GF-D8 (cell line): ENCODE results near the gene FANCE.
A peak's percentile ranks its signal among the peaks of the same experiment; 100 is the strongest.

Experiments
- DNase-seq: peaks from one replicate; lab custom pipeline; 2025; lab: John Stamatoyannopoulos, UW

FANCE gene

DNA sequence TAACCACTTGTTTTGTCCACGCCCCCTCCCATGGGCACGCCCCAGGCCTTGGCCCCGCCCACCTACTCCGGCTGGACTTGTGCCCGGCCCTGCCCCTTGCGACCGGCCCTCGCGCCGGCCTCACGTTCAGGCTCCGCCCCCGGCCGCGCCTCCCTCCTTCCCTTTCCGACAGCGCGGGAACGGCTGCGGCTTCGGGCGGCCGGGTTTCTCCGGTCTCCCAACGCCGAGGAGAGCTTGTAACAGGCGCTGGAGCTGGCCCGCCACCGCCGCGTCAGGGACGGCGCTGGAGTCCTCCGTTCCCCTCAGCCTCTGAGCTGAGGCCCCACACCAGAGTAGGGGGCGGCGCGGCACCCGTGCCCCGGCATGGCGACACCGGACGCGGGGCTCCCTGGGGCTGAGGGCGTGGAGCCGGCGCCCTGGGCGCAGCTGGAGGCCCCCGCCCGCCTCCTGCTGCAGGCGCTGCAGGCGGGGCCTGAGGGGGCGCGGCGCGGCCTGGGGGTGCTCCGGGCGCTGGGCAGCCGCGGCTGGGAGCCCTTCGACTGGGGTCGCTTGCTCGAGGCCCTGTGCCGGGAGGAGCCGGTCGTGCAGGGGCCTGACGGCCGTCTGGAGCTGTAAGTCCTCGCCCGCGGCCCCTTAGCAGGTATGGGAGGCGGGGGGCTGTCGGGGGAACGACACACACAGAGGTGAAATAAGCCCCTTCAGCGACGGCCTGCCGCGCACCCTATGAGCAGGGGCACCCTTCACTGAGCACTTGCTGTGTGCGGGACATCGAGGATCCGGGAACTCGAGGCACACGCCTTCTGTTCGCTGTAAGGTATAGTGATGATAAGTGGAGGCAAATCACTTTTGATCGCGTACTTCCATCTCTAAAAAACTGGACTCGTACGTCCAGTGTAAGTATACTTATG is at the start of gene FANCE:
Gene FANCE (plus strand): TSS at position 156 of the 908 bp plus-strand sequence. CDS start 208 bp downstream, at position 364.
- DNase-seq, result peak; percentile 42

- DNase-seq, result no peak
Measured at GRCh38 chr6:35402856-35403191, 49.3 kb upstream of the FANCE start.

DNA sequence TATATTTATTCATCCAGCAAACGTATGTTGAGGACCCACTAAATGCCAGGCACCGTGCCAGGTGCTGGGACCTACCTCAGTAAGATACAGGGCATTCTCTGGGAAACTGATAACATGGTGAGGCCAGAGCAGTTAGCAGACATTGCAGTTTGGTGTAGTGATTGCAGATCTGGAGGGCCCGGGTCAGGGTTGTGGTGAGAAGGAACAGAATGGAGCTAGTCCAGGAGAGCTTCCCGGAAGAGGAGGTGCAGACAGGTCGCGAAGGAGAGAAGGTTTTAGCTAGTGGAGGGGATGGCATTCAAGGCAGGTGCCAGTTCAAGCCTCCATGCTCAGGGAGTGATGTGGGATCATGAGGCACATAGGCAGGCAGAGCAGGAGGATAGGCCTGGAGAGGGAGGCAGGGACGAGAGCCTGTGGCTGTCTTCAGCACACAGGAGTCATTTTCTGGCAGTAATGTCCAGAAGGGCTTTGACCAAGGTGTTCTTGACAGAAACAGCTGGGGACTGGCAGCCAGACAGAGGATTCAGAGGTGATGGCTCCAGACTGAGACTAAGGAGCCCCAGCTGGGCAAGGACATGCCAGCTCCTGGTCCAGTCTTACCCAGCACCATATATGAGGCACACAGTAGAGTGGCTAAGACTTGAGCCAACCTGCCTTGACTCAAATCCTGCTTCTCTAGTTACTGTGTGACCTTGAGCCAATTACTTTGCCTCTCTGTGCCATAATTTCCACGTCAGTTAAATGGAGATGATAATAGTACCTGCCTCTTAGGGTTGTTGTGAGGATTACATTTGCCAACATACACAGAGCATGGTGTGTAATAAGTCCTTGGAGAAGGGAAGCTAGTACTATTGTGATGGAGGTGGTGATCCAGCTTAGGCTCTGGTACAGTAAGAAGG is 48.3 kb upstream of the FANCE start:
- DNase-seq, result no peak

DNA sequence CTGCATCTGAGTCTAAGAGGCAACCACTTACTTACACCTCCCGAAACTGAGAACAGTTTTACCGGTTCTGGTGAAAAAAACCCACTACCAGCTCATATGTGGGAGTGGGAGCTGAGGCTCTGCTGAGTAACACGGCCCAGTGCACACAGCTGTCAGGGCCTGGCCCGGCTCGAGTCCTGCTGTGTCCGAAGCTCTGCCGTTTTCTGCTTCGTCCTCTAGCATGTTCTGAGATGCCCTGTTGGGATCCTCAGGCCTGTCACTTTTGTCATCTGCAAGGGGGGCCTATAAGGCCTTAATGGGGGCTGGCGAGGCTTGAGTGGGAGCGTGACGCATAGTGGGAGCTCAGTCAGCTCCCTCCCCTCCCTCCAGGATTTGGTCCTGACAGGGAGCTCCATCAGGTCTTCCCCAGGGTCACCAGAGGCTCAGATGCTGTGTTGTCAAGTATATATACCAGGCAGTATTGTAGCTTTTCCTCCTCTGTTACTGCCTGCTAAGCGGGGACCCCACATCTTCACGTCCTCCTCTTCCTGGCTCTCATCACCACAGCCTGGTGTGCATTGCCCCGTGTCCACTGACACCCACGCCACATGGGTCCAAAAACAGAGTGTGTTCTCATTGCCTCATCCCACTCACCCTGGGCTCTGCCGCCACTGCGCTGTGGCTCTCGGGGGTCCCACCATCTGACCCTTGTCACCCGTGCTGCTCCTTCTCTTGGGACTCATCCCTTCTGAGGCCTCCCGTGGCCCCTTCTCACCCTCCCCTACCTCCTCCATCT is 45.2 kb upstream of the FANCE start:
- DNase-seq, result no peak

- no peak for DNase-seq
Measured at GRCh38 chr6:35409245-35409644, 42.9 kb upstream of the FANCE start.

DNA sequence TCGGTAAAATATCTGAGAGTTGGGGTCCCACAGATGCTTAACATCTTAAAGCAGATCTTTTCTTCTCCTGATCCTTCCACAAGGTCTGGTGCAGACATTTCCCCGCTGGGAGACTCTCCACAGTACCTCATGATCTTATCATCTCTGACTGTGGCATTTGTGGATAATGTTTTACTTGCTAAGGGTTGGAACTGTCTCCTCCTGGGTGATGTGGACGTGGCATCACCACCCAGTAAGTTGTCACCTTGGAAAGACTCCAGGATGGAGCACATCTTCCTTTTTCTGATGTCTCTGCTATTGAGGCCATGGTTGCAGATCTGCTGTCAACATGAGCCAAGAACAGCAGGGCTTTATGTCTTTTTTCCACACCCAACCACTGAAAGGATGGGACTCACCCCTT is 42.0 kb upstream of the FANCE start:
- DNase-seq, result no peak

DNA sequence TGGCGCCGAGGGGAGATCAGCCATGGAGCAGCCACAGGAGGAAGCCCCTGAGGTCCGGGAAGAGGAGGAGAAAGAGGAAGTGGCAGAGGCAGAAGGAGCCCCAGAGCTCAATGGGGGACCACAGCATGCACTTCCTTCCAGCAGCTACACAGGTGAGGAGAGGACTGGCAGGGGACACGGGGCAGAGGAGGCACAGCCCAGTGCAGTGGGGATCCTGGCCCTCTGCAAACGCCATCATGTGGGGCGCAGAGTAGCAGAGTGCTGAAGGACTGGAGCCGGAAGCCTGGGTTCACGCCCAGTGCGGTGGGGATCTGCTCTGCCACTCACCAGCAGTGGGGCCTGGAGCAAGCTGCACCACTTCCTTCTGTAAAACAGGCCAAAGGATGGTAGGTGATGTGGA is 41.1 kb upstream of the FANCE start:
- peak; percentile 25 for DNase-seq

DNA sequence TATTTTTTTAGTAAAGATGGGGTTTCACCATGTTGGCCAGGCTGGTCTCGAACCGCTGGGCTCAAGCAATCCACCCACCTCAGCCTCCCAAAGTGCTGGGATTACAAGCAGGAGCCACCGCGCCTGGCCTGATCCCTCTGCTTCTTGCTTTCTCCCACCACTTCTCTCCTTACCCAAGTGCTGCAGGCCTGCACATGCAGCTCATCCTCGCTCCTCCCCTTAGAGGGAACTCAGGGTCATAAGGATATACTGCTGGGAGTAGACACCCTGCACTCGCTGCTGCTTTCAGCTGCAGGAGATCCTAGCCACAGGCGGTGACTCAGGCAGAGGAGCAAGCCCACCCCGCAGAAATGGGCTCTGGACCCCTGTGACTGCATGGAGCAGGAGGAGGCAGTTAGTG is 40.0 kb upstream of the FANCE start:
- DNase-seq, result no peak

GRCh38 chr6:35413911-35414310 is 38.2 kb upstream of the FANCE start:
- DNase-seq, result no peak

DNA sequence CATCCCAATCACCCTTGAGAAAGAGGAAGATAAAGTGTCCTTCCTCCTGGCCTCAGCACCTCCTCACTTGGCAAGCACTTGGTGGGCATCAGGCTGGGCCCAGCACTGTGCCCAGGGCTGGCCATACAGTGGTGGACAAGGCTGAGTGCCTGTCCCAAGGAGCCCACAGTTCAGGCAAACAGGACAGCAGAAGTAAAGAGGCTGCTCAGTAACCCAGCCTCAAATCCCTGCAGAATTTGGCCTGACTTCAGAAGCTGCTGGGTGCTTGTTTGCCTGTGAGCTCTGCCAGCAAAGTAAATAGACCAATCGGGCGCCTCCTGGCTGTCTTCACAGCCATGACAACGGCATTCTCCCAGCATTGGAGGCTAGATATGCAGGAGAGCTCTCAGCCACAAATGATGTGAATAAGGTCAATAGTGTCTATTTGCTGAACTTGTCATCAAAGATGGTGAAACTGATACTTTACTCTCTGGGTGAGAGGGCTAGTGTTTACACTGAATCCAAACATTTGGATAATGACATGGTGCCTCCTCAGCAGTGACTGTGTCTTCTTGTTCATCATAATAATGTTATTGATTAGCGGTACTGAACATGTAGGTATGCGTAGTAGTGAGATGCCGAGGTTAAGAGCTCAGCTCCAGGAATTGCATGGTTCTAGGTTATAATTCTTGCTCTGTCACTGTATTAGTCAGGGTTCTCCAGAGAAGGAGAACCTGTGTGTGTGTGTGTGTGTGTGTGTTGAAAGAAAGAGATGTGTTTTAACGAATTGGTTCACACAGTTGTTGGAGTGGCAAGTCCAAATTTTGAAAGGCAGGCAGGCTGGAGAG is 36.9 kb upstream of the FANCE start:
- DNase-seq, result no peak

GRCh38 chr6:35417979-35418661 is 34.0 kb upstream of the FANCE start:
- peak; percentile 10 for DNase-seq

GRCh38 chr6:35419417-35419816 is 32.7 kb upstream of the FANCE start:
- no peak for DNase-seq

DNA sequence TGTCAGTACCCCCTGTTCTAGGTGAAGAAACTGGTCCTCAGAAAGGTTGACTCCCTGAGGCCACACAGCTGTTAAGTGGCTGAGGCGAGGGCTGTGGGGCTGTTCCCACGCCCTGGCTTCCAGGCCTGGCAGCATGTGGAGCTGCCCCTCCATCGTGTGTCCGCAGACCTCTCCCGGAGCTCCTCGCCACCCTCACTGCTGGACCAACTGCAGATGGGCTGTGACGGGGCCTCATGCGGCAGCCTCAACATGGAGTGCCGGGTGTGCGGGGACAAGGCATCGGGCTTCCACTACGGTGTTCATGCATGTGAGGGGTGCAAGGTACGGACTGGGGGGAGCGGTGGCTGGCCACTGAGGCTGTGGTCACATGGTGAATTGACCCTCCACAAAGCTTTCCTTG is 32.2 kb upstream of the FANCE start:
- no peak for DNase-seq

- DNase-seq, result no peak
Measured at GRCh38 chr6:35425284-35425683, 26.9 kb upstream of the FANCE start.

DNA sequence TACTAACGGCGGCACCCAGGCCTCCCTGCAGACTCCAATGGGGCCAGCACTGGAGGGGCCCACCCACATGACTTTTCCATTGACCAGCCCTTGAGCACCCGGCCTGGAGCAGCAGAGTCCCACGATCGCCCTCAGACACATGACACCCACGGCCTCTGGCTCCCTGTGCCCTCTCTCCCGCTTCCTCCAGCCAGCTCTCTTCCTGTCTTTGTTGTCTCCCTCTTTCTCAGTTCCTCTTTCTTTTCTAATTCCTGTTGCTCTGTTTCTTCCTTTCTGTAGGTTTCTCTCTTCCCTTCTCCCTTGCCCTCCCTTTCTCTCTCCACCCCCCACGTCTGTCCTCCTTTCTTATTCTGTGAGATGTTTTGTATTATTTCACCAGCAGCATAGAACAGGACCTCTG is 26.1 kb upstream of the FANCE start:
- DNase-seq, result no peak

GRCh38 chr6:35427435-35427834 is 24.7 kb upstream of the FANCE start:
- DNase-seq, result no peak

DNA sequence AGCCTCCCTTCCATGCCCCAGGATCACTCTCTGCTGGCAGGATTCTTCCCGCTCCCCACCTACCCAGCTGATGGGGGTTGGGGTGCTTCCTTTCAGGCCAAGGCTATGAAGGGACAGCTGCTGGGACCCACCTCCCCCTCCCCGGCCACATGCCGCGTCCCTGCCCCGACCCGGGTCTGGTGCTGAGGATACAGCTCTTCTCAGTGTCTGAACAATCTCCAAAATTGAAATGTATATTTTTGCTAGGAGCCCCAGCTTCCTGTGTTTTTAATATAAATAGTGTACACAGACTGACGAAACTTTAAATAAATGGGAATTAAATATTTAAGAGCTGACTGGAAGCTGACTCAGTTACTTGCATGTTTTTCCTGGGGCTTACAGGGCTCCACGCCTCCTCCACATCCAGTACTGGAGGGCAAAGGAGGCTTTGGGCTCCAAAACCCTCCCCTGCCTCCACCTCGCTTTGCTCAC is 24.3 kb upstream of the FANCE start:
- DNase-seq, result no peak

DNA sequence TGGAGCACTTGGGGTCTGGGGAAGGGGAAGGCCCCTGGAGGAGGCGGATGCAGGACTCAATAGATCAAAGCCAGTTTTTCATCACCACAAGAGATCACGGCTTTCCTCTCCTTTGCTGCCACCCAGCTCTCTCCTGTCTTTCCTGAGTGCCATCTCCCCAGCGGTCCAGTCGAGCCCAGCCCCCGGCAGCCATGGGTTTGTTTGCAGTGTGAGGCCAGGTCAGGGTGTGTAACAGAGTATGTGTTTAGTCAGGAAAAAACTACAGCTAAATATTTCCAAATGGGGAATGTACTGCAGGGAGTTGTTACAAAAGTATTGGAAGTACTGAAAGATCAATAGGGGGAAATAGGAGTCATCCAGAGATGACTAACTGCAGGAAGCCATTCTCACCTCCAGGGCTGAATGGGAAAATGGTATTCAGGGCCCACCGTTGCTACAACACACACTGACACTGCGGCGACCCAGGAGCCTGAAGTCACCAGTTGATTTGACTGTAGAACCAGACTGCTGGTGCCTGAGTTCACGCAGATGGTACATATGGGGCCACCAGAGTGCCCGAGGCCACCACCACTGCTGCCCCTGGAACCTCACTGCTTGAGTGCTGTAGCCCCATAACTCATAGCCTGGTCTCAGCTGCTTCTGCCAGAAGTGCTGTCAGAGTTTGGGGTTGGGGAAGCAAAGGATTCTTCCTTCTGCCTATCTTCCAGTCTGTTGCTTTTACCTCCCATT is 23.6 kb upstream of the FANCE start:
- DNase-seq, result no peak

GRCh38 chr6:35429463-35429862 is 22.7 kb upstream of the FANCE start:
- DNase-seq, result no peak

GRCh38 chr6:35432291-35432690 is 19.8 kb upstream of the FANCE start:
- no peak for DNase-seq
